HG03575 (cell line): Measurements from ENCODE around the gene CAB39L.

Experiments
- ATAC-seq: cut with Tn5 transposase; IDR thresholded peaks from one replicate; pipeline ENCODE4 v1.9.1; 2021; ENCODE audit not compliant: unreplicated experiment, insufficient number of reproducible peaks, low FRiP score; ENCODE audit errors: extremely low read depth

Gene CAB39L

GRCh38 chr13:49444524-49445395 is 896 bp upstream of the CAB39L start:
- ATAC-seq = peak; percentile 3

- no peak for ATAC-seq
Measured at GRCh38 chr13:49443357-49443703, 534 bp downstream of the CAB39L start.

DNA sequence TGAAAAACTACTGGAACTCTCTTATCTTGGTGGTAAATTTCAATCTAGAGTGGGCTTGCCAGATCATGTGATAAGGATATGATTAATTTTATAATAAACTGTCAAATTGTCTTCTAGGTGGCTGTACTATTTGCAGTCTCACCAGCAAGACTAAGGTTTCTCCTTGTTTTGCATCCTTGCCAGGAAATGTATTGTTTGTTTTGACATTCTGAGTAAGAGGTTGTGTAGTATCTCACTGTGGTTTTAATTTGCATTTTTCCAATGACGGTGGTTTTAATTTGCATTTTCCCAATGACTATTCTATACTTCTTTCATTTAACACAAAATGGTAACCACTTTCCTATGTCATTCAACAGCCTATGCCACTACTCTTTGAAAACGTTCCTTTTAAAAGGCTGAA is 2.0 kb downstream of the CAB39L start:
- ATAC-seq = no peak

DNA sequence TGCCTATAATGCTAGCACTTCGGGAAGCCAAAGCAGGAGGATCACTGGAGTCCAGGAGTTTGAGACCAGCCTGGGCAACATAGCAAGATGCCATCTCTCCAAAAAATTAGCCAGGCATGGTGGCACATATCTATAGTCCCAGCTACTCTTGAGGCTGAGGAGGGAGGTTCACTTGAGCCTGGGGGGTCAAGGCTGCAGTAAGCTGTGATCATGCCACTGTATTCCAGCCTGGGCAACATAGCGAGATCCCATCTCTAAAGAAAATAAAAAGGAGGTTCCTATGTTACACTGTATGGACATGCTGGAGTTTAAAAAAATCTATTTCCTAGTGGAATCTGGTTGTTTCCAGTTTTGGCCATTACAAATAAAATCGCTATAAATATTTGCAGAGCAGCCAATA is 2.6 kb downstream of the CAB39L start:
- ATAC-seq = no peak

GRCh38 chr13:49439609-49440008 is 4.3 kb downstream of the CAB39L start:
- ATAC-seq = no peak

DNA sequence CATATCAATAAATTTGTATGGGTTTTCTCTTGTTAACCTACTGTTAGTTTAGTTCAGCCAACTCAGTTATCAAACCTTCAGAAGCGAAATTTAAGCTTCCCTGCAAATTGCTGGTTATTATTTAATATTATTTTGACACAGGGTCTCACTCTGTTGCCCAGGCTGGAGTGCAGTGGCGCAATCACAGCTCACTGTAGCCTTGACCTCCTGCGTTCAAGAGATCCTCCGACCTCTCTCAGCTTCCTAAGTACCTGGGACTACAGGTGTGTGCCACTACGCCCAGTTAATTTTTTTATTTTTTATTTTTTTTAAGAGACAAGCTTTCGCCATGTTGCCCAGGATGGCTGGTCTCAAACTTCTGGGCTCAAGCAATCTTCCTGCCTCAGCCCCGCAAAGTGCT is 6.2 kb downstream of the CAB39L start:
- ATAC-seq = no peak

- ATAC-seq = no peak
Measured at GRCh38 chr13:49436890-49437289, 7.0 kb downstream of the CAB39L start.

DNA sequence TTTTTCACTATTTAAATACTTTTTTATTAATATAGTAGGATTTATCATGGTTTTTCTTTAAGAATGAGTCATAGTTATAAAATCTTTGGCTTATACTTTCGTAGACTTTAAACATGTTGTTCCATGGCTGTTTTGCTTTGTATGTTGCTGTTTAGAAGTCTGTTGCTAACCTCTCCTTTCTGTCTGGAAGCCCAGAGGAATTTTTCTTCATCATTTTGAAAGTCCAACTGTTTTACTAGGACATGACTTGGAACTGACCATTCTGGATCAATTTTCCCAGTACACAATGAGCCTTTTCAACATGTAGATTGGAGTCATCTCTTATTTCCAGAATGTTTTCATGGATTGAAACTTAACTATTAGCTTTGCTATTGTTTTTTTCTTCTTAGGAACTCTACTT is 7.9 kb downstream of the CAB39L start:
- ATAC-seq = no peak

DNA sequence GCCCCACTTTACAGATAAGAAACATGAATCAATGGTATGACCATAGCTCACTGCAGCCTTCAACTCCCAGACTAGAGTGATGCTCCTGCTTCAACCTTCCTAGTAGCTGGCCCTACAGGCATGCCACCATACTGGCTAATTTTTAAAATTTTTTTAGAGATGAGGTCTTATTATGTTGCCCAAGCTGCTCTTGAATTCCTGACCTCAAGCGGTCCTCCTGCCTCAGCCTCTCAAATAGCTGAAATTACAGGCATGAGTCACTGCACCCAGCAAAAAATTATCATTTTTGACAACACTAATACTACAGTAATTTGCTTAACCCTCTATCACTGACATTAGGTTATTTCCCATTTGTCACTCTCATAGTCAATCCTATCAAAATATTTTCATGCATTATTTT is 14.7 kb downstream of the CAB39L start:
- ATAC-seq = no peak

GRCh38 chr13:49428041-49428763 is 15.7 kb downstream of the CAB39L start:
- ATAC-seq = no peak

GRCh38 chr13:49424011-49424560 is 19.8 kb downstream of the CAB39L start:
- no peak for ATAC-seq

GRCh38 chr13:49421391-49421790 is 22.5 kb downstream of the CAB39L start:
- no peak for ATAC-seq

GRCh38 chr13:49419276-49419675 is 24.6 kb downstream of the CAB39L start:
- no peak for ATAC-seq

GRCh38 chr13:49418206-49418605 is 25.7 kb downstream of the CAB39L start:
- ATAC-seq = no peak

DNA sequence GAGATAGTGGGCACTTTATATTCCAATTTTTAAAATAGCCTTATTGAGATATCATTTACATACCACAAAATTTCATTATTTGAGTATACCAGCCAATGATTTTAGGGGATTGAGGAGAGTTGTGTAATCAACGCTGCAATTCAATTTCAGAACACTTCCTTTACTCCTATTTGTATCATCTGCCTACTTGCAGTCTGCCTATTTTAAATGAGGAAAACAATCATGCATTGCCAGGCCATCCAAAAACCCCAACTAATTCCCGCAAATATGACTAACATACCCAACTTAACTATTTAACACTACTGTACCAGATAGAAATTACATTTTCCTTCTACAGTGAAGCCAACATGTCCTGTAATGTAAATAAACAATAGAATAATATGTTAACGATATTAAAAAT is 26.7 kb downstream of the CAB39L start:
- no peak for ATAC-seq

DNA sequence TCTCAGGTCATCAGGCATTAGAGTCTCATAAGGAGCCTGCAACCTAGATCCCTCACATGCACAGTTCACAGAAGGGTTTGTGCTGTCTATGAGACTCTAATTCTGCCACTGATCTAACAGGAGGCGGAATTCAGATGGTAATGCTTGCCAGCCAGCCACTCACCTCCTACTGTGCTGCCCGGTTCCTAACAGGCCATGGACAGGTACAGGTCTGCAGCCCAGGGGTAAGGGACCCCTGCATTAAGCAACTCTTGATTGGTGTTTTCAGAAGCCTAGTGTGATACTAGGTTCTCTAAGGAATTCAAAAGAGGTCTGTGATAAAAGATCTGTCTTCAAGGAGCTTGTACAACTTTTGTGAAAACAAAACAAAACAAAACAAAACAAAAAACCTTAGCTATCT is 31.1 kb downstream of the CAB39L start:
- ATAC-seq = no peak

- ATAC-seq = no peak
Measured at GRCh38 chr13:49411353-49411752, 32.5 kb downstream of the CAB39L start.

GRCh38 chr13:49410477-49410876 is 33.4 kb downstream of the CAB39L start:
- no peak for ATAC-seq

GRCh38 chr13:49410006-49410405 is 33.9 kb downstream of the CAB39L start:
- no peak for ATAC-seq

- ATAC-seq = no peak
Measured at GRCh38 chr13:49409008-49409407, 34.9 kb downstream of the CAB39L start.
